Erythroblast (primary cell): ENCODE data around the gene ZC3H18.

Source experiments
- DNase-seq, 2 experiments: peaks; one replicate each; lab custom pipeline; 2025; lab: John Stamatoyannopoulos, UW
- GATA1 ChIP-seq: IDR thresholded peaks from 2 replicates; pipeline ENCODE4 v1.6.1; 2011; ENCODE audit warnings: low read depth, mild to moderate bottlenecking, control low read depth, low read length, moderate library complexity
- POLR2A ChIP-seq: IDR thresholded peaks from 2 replicates; pipeline ENCODE4 v1.6.1; 2011; ENCODE audit warnings: mild to moderate bottlenecking, low read length

The ZC3H18 gene

GRCh38 chr16:88549671-88550245, 20.4 kb upstream of the ZC3H18 start:
- DNase-seq = no peak
- TF ChIP-seq GATA1 (no peak), POLR2A (no peak)

DNA sequence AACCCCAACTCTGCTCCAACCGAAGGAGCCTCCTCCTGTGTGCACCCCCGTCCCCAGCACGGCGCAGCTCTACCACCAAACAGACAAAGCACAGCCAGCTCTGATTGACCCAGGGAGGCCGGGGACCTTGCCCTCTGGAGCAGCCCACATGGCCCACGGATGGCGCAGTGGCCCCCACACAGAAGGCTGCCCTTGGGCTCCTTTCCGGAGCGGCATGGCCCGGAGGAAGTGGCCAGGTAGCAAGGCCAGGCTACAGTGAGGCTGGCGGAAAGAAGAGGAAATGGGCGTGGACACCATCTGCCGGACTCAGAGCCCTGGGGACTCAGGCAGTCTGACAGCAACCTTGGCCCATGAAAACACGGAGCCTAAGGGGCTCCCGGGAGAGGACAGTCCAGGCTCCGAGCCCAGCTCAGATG, 19.9 kb upstream of the ZC3H18 start:
- TF ChIP-seq GATA1 = no peak
- no peak for TF ChIP-seq POLR2A
- DNase-seq = no peak

- no peak for DNase-seq
- TF ChIP-seq POLR2A = no peak
- TF ChIP-seq GATA1 = no peak
Observed at GRCh38 chr16:88552166-88552565, 18.0 kb upstream of the ZC3H18 start.

- TF ChIP-seq GATA1 (no peak), POLR2A (no peak)
- DNase-seq = no peak
Observed at GRCh38 chr16:88552815-88553214, 17.4 kb upstream of the ZC3H18 start.

- no peak for DNase-seq
- TF ChIP-seq POLR2A (no peak), GATA1 (no peak)
Observed at GRCh38 chr16:88553739-88554138, 16.5 kb upstream of the ZC3H18 start.

- DNase-seq = no peak
- no peak for TF ChIP-seq GATA1
- no peak for TF ChIP-seq POLR2A
Observed at GRCh38 chr16:88554711-88555264, 15.4 kb upstream of the ZC3H18 start.

DNA sequence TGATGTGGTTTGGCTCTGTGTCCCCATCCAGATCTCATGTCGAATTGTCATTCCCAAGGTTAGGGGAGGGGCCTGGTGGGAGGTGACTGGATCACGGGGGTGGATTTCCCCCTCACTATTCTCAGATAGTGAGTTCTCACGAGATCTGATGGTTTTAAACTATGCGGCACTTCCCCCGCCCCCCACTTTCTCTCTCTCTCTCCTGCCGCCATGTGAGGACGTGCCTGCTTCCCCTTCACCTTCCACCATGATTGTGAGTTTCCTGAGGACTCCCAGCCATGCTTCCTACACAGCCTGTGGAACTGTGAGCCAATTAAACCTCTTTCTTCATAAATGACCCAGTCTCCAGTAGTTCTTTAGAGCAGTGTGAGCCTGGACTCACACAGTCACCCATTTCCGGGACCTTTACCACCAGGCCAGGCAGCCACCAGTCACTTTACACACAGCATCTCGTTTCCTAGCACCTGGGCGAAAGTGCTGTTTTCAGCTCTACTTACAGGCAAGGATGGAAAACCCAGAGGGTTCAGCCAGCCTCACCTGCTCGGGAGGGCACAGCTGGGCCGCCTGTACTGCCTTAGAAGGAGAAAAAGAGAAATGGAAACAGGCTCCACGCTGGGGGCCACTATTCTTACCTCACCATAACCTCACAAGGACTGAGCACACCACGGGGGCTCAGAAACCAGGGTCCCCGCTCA, 13.8 kb upstream of the ZC3H18 start:
- no peak for DNase-seq
- TF ChIP-seq GATA1 = no peak
- TF ChIP-seq POLR2A = no peak

- DNase-seq = peak; percentile 70 to 72
- TF ChIP-seq GATA1 (no peak), POLR2A (no peak)
Observed at GRCh38 chr16:88558457-88559442, 11.5 kb upstream of the ZC3H18 start.

DNA sequence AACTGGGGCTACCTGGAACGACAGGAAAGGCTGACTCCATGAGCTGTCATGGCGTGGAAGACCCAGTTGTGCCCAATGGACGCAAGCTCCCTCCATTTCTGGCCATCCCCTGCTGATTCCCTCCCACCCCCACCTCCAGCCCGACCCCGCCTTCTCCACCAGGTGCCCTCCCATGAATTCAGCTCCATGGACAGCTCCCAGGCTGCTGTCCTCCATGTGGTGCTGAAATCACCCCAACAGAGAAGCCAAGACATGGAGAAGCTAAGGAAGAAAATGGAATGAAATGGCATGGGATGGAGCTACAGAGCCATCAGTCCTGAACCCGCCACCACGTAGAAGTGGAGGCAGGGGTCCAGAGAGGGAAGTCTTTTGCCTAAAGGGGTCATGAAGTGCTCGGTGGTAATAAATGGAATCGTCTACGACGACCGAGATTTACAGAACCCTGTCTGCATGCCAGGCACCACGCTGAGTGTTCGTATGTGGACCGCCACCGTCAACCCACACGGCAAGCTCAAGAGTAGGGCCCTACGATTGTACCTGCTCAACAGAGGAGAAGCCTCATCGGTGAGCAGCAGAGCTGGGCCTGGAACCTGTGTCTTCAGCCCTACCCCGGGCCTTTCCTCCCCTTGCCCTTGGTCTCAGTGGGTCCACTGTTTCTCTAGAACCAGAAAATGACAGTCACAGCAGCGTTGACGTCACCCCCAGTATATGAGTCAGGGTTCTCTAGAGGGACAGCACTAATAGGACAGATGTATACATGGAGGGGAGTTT, 9.3 kb upstream of the ZC3H18 start:
- TF ChIP-seq POLR2A = no peak
- TF ChIP-seq GATA1 = no peak
- peak; percentile 24 to 39 for DNase-seq

DNA sequence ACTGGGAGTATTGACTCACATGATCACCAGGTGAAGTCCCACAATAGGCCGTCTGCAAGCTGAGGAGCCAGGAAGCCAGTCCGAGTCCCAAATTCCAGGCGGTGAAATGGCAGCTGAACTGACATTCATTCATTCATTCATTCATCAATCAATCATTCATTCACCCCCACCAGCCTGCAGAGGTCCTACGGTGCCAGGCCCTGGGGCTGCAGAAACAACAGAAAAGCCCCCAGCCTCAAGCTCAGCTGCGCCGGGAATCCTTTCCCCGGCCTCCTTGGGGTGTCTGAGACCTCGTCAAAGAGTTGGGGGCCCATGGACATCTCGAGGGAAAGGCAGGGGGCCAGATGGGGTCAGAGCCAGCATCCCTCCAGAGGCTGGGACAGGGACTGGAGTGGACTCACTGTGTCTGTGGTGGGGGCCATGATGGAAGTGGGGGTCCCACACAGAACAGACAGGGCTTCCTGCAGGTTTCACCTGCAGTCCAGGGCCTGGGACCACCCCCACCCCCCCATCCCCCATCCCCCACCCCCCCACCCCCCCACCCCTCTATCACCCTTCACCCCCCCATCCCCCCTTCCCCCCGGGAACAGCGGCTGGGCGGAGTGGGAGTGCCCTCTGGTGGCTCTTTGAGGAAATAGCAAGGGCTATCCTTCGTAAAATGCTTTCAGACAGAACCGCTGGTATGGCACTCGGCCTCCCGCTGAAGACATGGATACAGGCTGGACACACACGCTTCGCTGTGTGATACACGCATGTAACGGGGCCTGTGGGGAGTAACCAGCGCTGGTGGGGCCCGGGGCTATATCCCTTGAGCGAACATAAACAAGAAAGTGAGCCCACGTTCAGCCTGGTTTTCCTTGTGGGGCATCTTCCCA, 8.5 kb upstream of the ZC3H18 start:
- DNase-seq = peak; percentile 54 to 67
- TF ChIP-seq GATA1 = no peak
- no peak for TF ChIP-seq POLR2A

DNA sequence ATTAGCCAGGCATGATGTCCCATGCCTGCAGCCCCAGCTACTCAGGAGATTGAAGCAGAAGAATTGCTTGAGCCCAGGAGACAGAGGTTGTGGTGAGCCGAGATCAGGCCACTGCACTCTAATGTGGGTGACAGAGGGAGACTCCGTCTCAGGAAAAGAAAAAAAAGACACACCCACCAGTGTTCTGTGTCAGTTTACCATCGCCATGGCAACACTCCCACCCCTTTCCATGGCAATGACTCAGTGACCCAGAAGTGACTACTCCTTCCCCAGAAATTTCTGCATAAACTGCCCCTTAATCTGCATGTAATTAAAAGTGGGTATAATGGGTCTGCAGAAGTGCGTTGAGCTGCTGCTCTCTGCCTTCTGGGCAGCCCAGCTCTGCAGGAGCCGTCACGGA, 4.0 kb upstream of the ZC3H18 start:
- no peak for TF ChIP-seq POLR2A
- no peak for TF ChIP-seq GATA1

More for the DNA sequence above, 4.0 kb upstream of the ZC3H18 start:
- DNase-seq = no peak
